IPS-18a (cell line): Measurements from ENCODE around the gene KCNJ2.

Experiments
- H3K27ac ChIP-seq: one replicate; pipeline ENCODE4 v1.5.1; 2013; ENCODE audit warnings: low read length
- H3K27me3 ChIP-seq: one replicate; pipeline ENCODE4 v1.6.1; 2013; ENCODE audit warnings: mild to moderate bottlenecking, low read length; ENCODE audit not compliant: control insufficient read depth, insufficient read depth
- H3K36me3 ChIP-seq: one replicate; pipeline ENCODE4 v1.6.1; 2013; ENCODE audit warnings: low read depth, low read length; ENCODE audit not compliant: control insufficient read depth
- H3K4me1 ChIP-seq: one replicate; pipeline ENCODE4 v1.6.1; 2013; ENCODE audit warnings: low read depth, low read length; ENCODE audit not compliant: control insufficient read depth
- H3K4me3 ChIP-seq: one replicate; pipeline ENCODE4 v1.5.1; 2013; ENCODE audit warnings: low read length
- H3K9ac ChIP-seq: one replicate; pipeline ENCODE4 v1.6.1; 2013; ENCODE audit warnings: mild to moderate bottlenecking, low read length, moderate library complexity
- H3K9me3 ChIP-seq: one replicate; pipeline ENCODE4 v1.6.1; 2013; ENCODE audit warnings: low read depth, low read length; ENCODE audit not compliant: control insufficient read depth

The KCNJ2 gene

GRCh38 chr17:70161519-70161918 lies 7.8 kb upstream of the KCNJ2 start:
- no peaks in the 10 kb centered on the region for H3K9me3 ChIP-seq
- no peak overlapping the region for H3K9ac ChIP-seq
- H3K36me3 ChIP-seq = no peaks in the 10 kb centered on the region
- H3K27me3 ChIP-seq = no peaks in the 10 kb centered on the region
- H3K4me3 ChIP-seq = no peak overlapping the region
- no peak overlapping the region for H3K27ac ChIP-seq
- no peaks in the 10 kb centered on the region for H3K4me1 ChIP-seq

GRCh38 chr17:70165383-70165782 lies 3.9 kb upstream of the KCNJ2 start:
- Histone ChIP-seq H3K4me1 (peaks cover 4% of the 10 kb centered on the region), H3K27ac (no peak overlapping the region), H3K36me3 (no peaks in the 10 kb centered on the region), H3K9ac (no peak overlapping the region), H3K9me3 (no peaks in the 10 kb centered on the region), H3K4me3 (no peak overlapping the region), H3K27me3 (peaks cover 26% of the 10 kb centered on the region)

GRCh38 chr17:70166615-70167014 lies 2.7 kb upstream of the KCNJ2 start:
- H3K9me3 ChIP-seq = no peaks in the 10 kb centered on the region
- no peak overlapping the region for H3K27ac ChIP-seq
- H3K4me1 ChIP-seq = peaks cover 5% of the 10 kb centered on the region
- H3K4me3 ChIP-seq = no peak overlapping the region
- H3K9ac ChIP-seq = no peak overlapping the region
- H3K36me3 ChIP-seq = no peaks in the 10 kb centered on the region
- peaks cover 38% of the 10 kb centered on the region for H3K27me3 ChIP-seq

- Histone ChIP-seq H3K9me3 (no peaks in the 10 kb centered on the region), H3K36me3 (no peaks in the 10 kb centered on the region), H3K27ac (no peak overlapping the region), H3K9ac (peak overlapping the region; percentile 35), H3K4me1 (peaks cover 5% of the 10 kb centered on the region), H3K27me3 (peaks cover 43% of the 10 kb centered on the region), H3K4me3 (peak overlapping the region; percentile 92)
These were observed 1.0 kb upstream of the KCNJ2 start for GRCh38 chr17:70168044-70168976.

- H3K4me1 ChIP-seq = peaks cover 5% of the 10 kb centered on the region
- H3K4me3 ChIP-seq = peak overlapping the region; percentile 92
- H3K36me3 ChIP-seq = no peaks in the 10 kb centered on the region
- H3K9me3 ChIP-seq = no peaks in the 10 kb centered on the region
- peaks cover 43% of the 10 kb centered on the region for H3K27me3 ChIP-seq
- H3K27ac ChIP-seq = no peak overlapping the region
- H3K9ac ChIP-seq = peak overlapping the region; percentile 30
These were observed 621 bp downstream of the KCNJ2 start for GRCh38 chr17:70169709-70170597.

GRCh38 chr17:70171159-70171558 lies 1.8 kb downstream of the KCNJ2 start:
- no peak overlapping the region for H3K27ac ChIP-seq
- H3K9me3 ChIP-seq = no peaks in the 10 kb centered on the region
- H3K9ac ChIP-seq = no peak overlapping the region
- no peaks in the 10 kb centered on the region for H3K36me3 ChIP-seq
- H3K27me3 ChIP-seq = peaks cover 43% of the 10 kb centered on the region
- H3K4me1 ChIP-seq = peaks cover 5% of the 10 kb centered on the region
- H3K4me3 ChIP-seq = no peak overlapping the region

- no peaks in the 10 kb centered on the region for H3K36me3 ChIP-seq
- H3K9me3 ChIP-seq = no peaks in the 10 kb centered on the region
- peaks cover 41% of the 10 kb centered on the region for H3K27me3 ChIP-seq
- no peak overlapping the region for H3K9ac ChIP-seq
- H3K4me3 ChIP-seq = no peak overlapping the region
- H3K27ac ChIP-seq = no peak overlapping the region
- peaks cover 5% of the 10 kb centered on the region for H3K4me1 ChIP-seq
These were observed 3.1 kb downstream of the KCNJ2 start for GRCh38 chr17:70172449-70172848.

- Histone ChIP-seq H3K36me3 (no peaks in the 10 kb centered on the region), H3K27me3 (peaks cover 36% of the 10 kb centered on the region), H3K4me1 (peaks cover 5% of the 10 kb centered on the region), H3K4me3 (no peak overlapping the region), H3K9ac (no peak overlapping the region), H3K9me3 (no peaks in the 10 kb centered on the region), H3K27ac (no peak overlapping the region)
These were observed 3.6 kb downstream of the KCNJ2 start for GRCh38 chr17:70172923-70173322.

- Histone ChIP-seq H3K27me3 (peaks cover 29% of the 10 kb centered on the region), H3K27ac (no peak overlapping the region), H3K9me3 (no peaks in the 10 kb centered on the region), H3K4me3 (no peak overlapping the region), H3K36me3 (no peaks in the 10 kb centered on the region), H3K4me1 (peaks cover 5% of the 10 kb centered on the region), H3K9ac (no peak overlapping the region)
These were observed 4.3 kb downstream of the KCNJ2 start for GRCh38 chr17:70173681-70174080.

GRCh38 chr17:70181376-70181775 lies 12.0 kb downstream of the KCNJ2 start:
- Histone ChIP-seq H3K27me3 (no peaks in the 10 kb centered on the region), H3K4me1 (no peaks in the 10 kb centered on the region), H3K4me3 (no peak overlapping the region), H3K9ac (no peak overlapping the region), H3K27ac (no peak overlapping the region), H3K9me3 (no peaks in the 10 kb centered on the region), H3K36me3 (no peaks in the 10 kb centered on the region)

GRCh38 chr17:70181866-70182265 lies 12.5 kb downstream of the KCNJ2 start:
- H3K9me3 ChIP-seq = no peaks in the 10 kb centered on the region

More at GRCh38 chr17:70181866-70182265, 12.5 kb downstream of the KCNJ2 start:
- Histone ChIP-seq H3K9ac (no peak overlapping the region), H3K27me3 (no peaks in the 10 kb centered on the region), H3K36me3 (no peaks in the 10 kb centered on the region), H3K4me1 (no peaks in the 10 kb centered on the region), H3K27ac (no peak overlapping the region), H3K4me3 (no peak overlapping the region)
